PC-3 (cell line): ENCODE measurements around the gene NEK1.

Source experiments
- EZH2 ChIP-seq: fragments of 300-600 bp; sonication (generic); IDR thresholded peaks from one replicate; pipeline ENCODE4 v1.6.1; 2017; ENCODE audit warnings: antibody characterized with exemption, mild to moderate bottlenecking, low read length; ENCODE audit not compliant: unreplicated experiment
- TF ChIP-seq, protein P1 (sequence below): fragments of 300-600 bp; sonication (generic); conservative IDR thresholded peaks from 2 replicates; pipeline ENCODE4 v1.5.1; 2017; ENCODE audit warnings: antibody characterized with exemption, low read depth, mild to moderate bottlenecking, low read length

DNA sequence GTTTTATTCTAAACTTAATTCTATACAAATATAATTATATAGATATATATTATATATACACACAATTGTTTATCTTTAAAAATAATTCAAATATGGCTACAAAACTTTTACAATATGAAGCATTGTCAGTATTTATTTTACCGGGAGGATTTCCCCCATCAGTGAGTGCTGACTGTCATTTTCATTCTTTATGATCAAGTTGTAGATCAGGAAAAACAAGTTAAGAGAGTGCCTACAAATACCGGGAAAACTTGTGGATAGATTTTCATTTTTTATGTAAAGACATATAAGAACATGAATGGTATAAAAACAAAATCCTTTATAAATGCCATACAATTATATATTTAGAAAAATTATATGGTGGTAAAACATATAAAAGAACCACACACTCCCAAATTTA is 45.8 kb upstream of the NEK1 start:
- TF ChIP-seq, protein P1, sequence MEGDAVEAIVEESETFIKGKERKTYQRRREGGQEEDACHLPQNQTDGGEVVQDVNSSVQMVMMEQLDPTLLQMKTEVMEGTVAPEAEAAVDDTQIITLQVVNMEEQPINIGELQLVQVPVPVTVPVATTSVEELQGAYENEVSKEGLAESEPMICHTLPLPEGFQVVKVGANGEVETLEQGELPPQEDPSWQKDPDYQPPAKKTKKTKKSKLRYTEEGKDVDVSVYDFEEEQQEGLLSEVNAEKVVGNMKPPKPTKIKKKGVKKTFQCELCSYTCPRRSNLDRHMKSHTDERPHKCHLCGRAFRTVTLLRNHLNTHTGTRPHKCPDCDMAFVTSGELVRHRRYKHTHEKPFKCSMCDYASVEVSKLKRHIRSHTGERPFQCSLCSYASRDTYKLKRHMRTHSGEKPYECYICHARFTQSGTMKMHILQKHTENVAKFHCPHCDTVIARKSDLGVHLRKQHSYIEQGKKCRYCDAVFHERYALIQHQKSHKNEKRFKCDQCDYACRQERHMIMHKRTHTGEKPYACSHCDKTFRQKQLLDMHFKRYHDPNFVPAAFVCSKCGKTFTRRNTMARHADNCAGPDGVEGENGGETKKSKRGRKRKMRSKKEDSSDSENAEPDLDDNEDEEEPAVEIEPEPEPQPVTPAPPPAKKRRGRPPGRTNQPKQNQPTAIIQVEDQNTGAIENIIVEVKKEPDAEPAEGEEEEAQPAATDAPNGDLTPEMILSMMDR = no peak
- no peak for TF ChIP-seq EZH2
